HUES6 (cell line): Measurements from ENCODE around the gene EN2.
"Not testable (repeated sequence)": the region's sequence is repeated elsewhere in the genome, so short reads cannot be mapped to it uniquely, and the experiment has no call there.

Experiments used
- H3K27ac ChIP-seq: 2 replicates; pipeline ENCODE4 v1.7.0; 2013; ENCODE audit warnings: low read depth, mild to moderate bottlenecking, low read length, inconsistent platforms
- H3K27me3 ChIP-seq: 2 replicates; pipeline ENCODE4 v1.6.1; 2013; ENCODE audit warnings: low read length; ENCODE audit not compliant: control insufficient read depth, insufficient read depth
- H3K36me3 ChIP-seq: 2 replicates; pipeline ENCODE4 v1.6.1; 2013; ENCODE audit warnings: low read length; ENCODE audit not compliant: control insufficient read depth, insufficient read depth
- H3K4me1 ChIP-seq: 2 replicates; pipeline ENCODE4 v1.6.1; 2013; ENCODE audit warnings: low read length; ENCODE audit not compliant: control insufficient read depth, insufficient read depth
- H3K4me3 ChIP-seq: 2 replicates; pipeline ENCODE4 v1.5.1; 2013; ENCODE audit warnings: low read depth, low read length
- H3K9ac ChIP-seq: one replicate; pipeline ENCODE4 v1.6.1; 2013; ENCODE audit warnings: mild to moderate bottlenecking, low read length
- H3K9me3 ChIP-seq: 2 replicates; pipeline ENCODE4 v1.6.1; 2013; ENCODE audit warnings: low read depth, low read length; ENCODE audit not compliant: control insufficient read depth, insufficient read depth

Gene EN2

DNA sequence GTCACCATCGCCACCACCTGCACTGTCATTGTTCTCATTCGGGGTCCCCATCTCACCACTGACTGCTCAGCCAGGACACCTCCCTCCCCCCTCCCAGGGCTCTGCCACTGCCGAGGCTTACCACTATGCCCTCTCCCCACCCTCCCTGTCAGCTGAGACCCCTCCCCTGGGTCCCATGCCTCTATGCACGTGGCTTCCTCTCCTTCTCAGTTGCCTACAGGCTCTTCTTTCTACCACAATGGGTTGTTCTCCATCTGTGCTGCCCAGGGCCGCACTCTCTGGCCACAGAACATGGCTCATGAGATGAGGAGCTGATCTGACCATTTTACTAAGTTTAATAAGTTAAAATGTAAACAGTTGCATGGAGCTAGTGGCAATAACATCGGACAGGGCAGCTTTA is 16.1 kb upstream of the EN2 start:
- Histone ChIP-seq H3K9me3 (no peaks in the 10 kb centered on the region; the same call in 1 of the 2 replicates), H3K27me3 (peaks cover 98% of the 10 kb centered on the region), H3K27ac (no peak overlapping the region), H3K4me3 (no peak overlapping the region), H3K9ac (no peak overlapping the region), H3K4me1 (no peaks in the 10 kb centered on the region), H3K36me3 (no peaks in the 10 kb centered on the region)

DNA sequence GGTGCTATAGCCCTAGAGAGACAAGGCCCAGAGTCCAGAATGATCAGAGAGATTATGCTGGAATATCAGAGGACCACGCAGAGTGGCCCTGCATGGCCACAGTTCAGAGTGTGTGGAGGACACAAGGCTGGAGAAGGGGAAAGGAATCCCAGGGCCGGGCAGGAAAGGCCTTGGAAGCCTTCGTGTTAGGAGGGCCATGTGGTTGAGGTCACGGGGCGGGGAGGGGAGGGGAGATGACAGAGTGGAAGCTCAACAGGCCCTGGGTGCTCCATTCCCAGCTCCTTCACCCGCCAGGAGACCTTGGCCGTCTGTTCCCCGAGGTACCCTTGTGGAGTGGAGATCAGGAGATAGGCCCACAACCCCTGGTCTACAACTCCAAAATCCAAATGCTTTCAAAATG is 13.2 kb upstream of the EN2 start:
- Histone ChIP-seq H3K27me3 (peaks cover 98% of the 10 kb centered on the region), H3K4me3 (no peak overlapping the region), H3K9me3 (no peaks in the 10 kb centered on the region), H3K9ac (no peak overlapping the region), H3K27ac (no peak overlapping the region), H3K36me3 (no peaks in the 10 kb centered on the region), H3K4me1 (peaks cover 8% of the 10 kb centered on the region; the same call in 1 of the 2 replicates)

DNA sequence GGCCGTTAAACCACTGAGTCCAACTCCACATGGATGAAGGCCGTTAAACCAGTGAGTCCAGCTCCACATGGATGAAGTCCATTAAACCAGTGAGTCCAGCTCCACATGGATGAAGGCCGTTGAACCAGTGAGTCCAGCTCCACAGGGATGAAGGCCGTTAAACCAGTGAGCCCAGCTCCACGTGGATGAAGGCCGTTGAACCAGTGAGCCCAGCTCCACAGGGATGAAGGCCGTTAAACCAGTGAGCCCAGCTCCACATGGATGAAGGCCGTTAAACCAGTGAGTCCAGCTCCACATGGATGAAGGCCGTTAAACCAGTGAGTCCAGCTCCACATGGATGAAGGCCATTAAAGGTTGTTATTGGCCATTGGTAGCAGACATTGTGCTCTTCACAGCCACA is 12.3 kb upstream of the EN2 start:
- H3K4me3 ChIP-seq, H3K36me3 ChIP-seq, H3K9me3 ChIP-seq, H3K27ac ChIP-seq, H3K4me1 ChIP-seq, H3K9ac ChIP-seq: not testable (repeated sequence)
- H3K27me3 ChIP-seq, result peaks cover 98% of the 10 kb centered on the region

DNA sequence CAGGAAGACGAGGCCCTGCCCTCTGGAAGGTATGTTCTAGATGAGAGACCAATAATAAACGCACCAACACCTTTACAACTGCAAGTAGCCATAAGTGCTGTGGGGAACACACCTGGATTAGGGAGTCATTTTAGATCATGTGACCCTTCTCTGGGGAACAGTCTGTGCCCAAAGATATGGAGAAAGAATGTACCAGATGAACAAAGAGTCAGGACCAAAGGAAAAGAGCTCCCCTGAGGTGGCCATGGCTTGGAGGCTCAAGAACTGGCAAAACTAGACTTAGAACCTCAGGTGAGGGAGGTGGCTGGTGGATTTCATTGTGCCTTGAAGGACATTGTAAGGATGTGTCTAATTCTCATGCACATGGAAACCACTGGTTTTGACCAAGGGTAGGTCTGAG is 10.3 kb upstream of the EN2 start:
- no peaks in the 10 kb centered on the region for H3K36me3 ChIP-seq
- H3K4me3 ChIP-seq, result no peak overlapping the region
- H3K9ac ChIP-seq, result no peak overlapping the region
- H3K27ac ChIP-seq, result no peak overlapping the region
- peaks cover 12% of the 10 kb centered on the region for H3K4me1 ChIP-seq
- no peaks in the 10 kb centered on the region for H3K9me3 ChIP-seq
- H3K27me3 ChIP-seq, result peaks cover 100% of the 10 kb centered on the region

DNA sequence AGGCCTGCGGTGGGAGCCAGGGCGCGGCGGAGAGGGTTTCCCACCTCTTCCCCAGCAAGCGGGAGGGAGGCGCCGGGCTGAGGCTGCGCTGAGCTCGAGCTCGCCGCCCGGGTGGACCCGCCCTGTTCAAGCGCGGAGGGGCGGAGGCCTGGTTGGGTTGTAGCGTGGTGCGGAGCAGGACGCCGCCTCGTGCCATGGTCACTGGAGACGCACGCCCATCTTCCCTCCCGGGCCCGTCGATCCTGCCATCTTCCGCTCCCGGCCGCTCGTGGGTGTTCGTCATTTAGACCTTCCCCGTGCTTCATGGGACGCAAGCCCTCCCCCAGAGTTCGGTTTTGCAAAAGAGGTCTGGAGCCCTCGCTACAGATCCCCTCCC is 9.3 kb upstream of the EN2 start:
- Histone ChIP-seq H3K4me3 (peak overlapping the region; percentile 48), H3K27me3 (peaks cover 100% of the 10 kb centered on the region), H3K36me3 (no peaks in the 10 kb centered on the region), H3K9ac (no peak overlapping the region), H3K27ac (no peak overlapping the region), H3K9me3 (no peaks in the 10 kb centered on the region), H3K4me1 (peaks cover 12% of the 10 kb centered on the region)

DNA sequence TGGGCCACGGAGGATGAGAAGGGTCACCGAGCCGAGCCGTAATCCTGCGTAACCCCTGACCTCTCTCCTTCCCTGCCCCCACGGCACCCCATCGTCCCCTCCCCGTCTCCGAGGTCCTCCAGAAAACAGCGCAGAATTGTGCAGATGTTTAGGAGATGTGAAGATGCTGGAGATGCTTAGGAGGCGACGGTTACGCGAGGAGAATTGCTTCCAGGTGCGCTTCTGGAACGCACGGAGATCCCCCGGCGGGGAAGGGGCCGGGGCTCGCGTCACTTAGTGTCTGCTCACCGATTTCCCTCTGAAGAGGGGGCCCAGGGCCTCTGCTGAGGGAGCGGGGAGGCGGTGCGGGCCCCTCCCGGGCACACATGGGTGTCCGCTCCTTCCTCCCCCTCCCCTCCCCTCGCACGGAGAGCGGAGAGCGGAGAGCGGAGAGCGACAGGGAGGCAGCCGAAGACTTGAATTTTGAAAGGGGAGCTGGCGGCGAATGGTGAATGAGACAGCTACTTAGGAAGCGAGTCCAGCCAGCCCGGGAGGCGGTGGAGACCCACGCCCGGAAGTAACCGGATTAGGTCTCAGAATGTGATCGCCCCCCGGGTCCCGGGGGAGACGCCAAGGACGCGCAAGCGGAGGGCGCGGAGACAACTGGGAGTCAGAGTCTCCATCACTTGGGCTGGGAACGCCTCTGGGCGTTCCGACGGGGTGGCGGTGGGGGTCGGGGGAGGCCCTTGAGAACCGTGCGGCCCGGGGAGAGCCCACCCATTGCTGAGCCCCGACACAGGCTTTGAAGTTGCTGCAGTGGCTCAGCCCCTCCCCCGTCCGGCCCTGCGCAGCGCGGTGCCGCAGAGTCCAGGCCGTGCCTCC is 8.7 kb upstream of the EN2 start:
- Histone ChIP-seq H3K4me3 (peak overlapping the region; percentile 48), H3K9ac (no peak overlapping the region), H3K9me3 (no peaks in the 10 kb centered on the region), H3K4me1 (peaks cover 14% of the 10 kb centered on the region), H3K27me3 (peaks cover 100% of the 10 kb centered on the region), H3K27ac (no peak overlapping the region), H3K36me3 (no peaks in the 10 kb centered on the region)

DNA sequence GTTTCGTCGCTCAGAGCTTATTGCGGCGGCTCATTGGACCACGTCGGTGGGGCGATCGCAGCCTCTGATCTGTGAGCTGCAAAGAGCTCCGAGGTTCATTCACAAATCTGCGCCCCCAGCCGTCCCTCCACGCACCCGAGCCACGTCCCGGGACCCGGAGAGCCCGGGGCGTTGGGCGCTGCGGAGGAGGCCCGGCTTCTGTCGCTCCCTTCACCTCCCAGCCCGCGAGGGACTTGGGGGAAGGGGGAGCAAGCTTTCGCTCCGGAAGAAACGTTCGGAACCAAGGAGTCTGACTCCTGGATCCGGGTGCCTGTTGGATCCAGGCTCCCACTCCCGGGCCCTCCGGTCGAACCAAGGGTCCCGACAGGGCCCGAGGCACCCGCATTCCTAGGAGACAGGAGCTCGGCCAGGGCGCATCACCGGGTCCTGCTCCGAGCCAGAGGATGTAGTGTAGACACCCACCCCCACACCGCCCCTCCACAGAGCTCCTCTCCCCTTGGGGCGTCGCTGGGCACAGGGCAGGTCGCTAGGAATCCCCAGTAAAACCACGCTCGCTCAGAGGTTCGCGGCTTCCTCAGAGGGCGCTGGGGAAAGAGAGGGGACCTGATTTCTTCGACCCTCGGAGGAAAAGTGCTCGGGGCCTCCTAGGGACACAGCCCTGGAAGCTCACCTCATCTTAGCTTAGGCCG is 7.9 kb upstream of the EN2 start:
- Histone ChIP-seq H3K4me3 (peak overlapping the region; percentile 48), H3K27me3 (peaks cover 100% of the 10 kb centered on the region), H3K4me1 (peaks cover 15% of the 10 kb centered on the region), H3K36me3 (no peaks in the 10 kb centered on the region), H3K27ac (no peak overlapping the region), H3K9me3 (no peaks in the 10 kb centered on the region), H3K9ac (no peak overlapping the region)

DNA sequence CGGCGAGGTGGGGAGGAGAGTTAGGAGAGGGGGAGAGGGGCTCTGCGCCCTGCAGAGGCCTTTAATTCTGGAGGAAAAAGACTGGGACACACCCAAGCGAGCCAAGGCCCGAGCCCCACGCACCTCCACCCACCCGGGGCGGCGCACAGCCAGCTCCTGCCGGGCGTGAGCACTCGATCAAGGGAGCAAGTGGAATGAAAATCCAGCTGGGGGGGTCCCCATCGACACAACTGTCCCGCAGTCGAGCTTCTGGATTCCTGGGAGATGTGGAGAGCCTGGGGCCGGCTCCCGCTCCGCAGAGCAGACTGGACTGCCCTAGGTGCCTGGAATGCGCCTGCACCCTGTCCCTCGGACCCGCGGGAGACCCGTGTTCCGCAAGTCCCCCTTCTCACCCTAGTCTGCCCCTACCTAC is 7.4 kb upstream of the EN2 start:
- H3K36me3 ChIP-seq, result no peaks in the 10 kb centered on the region
- peaks cover 15% of the 10 kb centered on the region for H3K4me1 ChIP-seq
- H3K9me3 ChIP-seq, result no peaks in the 10 kb centered on the region
- no peak overlapping the region for H3K27ac ChIP-seq
- H3K4me3 ChIP-seq, result 0 out of 2 replicates have a peak overlapping the region, but pooled peaks have one; percentile 48
- H3K9ac ChIP-seq, result no peak overlapping the region
- H3K27me3 ChIP-seq, result peaks cover 100% of the 10 kb centered on the region

DNA sequence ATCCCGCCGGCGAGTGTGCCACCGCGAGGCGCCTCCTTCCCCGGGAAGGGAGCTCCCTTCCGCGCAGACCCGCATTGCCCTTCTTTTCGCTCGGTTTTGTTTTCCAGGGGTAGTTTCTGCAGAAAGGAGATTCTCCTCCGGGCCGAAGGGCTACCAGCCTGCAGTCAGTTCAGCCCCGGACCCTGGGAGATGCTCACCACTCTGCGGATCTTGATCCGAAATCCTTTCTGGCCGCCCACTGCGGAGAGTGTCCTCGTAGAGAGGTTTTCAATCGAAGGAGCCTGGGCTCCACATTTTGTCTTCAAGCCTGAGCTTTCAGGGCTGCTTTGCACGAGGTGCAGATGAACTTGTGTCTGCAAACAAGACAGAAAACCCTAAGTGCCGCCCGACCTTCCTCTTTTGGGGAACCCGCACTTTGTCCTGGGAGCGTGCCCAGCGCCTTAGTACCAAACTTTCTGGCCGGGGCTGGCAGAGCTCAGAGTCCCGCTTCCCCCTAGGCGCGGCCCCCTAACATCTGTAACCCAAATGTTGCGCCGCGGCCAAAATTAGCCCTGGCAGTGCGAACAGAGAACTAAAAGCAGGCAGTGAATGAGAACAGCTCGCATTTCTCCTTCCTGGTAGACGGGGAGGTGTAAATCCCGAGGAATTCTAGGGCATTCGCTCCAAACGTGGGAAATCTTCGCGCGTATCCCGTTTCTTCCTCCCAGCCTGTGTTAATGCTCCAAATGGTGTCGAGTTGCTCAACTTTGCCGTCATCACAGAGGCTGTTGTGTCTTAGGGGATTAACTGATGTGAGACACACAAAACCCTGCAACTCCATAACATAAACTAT is 6.7 kb upstream of the EN2 start:
- Histone ChIP-seq H3K27me3 (peaks cover 100% of the 10 kb centered on the region), H3K4me1 (peaks cover 17% of the 10 kb centered on the region), H3K9me3 (no peaks in the 10 kb centered on the region)

DNA sequence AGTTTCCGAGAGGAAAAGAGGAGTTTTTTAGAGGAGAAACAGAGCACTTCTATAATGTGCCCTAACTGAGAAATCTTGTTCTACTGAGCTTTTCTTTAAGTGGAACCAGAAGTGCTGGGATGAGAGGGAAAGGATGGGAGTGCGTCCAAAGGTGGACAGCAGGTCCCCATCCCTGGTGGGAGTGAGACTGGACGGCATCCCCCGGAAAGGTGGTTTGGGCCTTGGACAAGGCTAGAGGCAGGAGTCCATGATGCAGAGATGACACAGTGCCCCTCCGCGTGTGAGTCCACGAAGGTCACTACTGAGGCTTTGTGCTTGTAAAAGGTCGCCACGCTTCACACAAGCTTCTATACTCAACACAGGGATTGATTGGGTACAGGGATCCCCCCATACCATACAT is 6.1 kb upstream of the EN2 start:
- Histone ChIP-seq H3K36me3 (no peaks in the 10 kb centered on the region), H3K4me3 (no peak overlapping the region), H3K27ac (no peak overlapping the region), H3K27me3 (peaks cover 100% of the 10 kb centered on the region), H3K4me1 (peaks cover 21% of the 10 kb centered on the region), H3K9ac (no peak overlapping the region), H3K9me3 (no peaks in the 10 kb centered on the region)

More for the DNA sequence above, 6.7 kb upstream of the EN2 start:
- no peak overlapping the region for H3K4me3 ChIP-seq
- H3K36me3 ChIP-seq, result no peaks in the 10 kb centered on the region
- no peak overlapping the region for H3K9ac ChIP-seq
- no peak overlapping the region for H3K27ac ChIP-seq
